Glutamatergic neuron (in vitro differentiated cells): ENCODE data around the gene AHCY. TPM values are rescaled to one million over a fixed set of nuclear protein-coding genes. Genes with fewer than 3 reads are reported as not detected.
"Not testable (repeated sequence)": the region's sequence is repeated elsewhere in the genome, so short reads cannot be mapped to it uniquely, and the experiment has no call there.

Experiments
- DNase-seq: peaks from one replicate; pipeline ENCODE4 v3.0.0; 2022
- H3K27ac Mint-ChIP-seq: one replicate; pipeline ENCODE4 v1.8.0; 2020; ENCODE audit warnings: mild to moderate bottlenecking, mixed read lengths, inconsistent platforms; ENCODE audit not compliant: unreplicated experiment
- H3K27me3 Mint-ChIP-seq: one replicate; pipeline ENCODE4 v1.8.0; 2020; ENCODE audit warnings: mild to moderate bottlenecking, moderate library complexity, mixed read lengths, inconsistent platforms; ENCODE audit not compliant: unreplicated experiment
- H3K36me3 Mint-ChIP-seq: one replicate; pipeline ENCODE4 v1.8.0; 2020; ENCODE audit warnings: mild to moderate bottlenecking, mixed read lengths, inconsistent platforms; ENCODE audit not compliant: unreplicated experiment
- H3K4me1 Mint-ChIP-seq: one replicate; pipeline ENCODE4 v1.8.0; 2020; ENCODE audit warnings: mild to moderate bottlenecking, low read depth, mixed read lengths, inconsistent platforms; ENCODE audit not compliant: unreplicated experiment
- H3K4me3 Mint-ChIP-seq: one replicate; pipeline ENCODE4 v1.8.0; 2020; ENCODE audit warnings: mild to moderate bottlenecking, mixed read lengths, inconsistent platforms; ENCODE audit not compliant: unreplicated experiment
- H3K9me3 Mint-ChIP-seq: one replicate; pipeline ENCODE4 v1.8.0; 2020; ENCODE audit warnings: mild to moderate bottlenecking, moderate library complexity, mixed read lengths, inconsistent platforms; ENCODE audit not compliant: unreplicated experiment
- total RNA-seq: library from RNA; stranded (reverse); fragmentation: NEBNext Ultra II Directional; extraction: Animal tissue kit (Norgen Biotek cat#: 25700); gene quantifications from one replicate; pipeline ENCODE4 v1.2.1, GENCODE V29; 2021; ENCODE audit not compliant: unreplicated experiment
- TF ChIP-seq, protein P1 (sequence below): fragments of 200-600 bp; sonication (generic); IDR thresholded peaks from one replicate; pipeline ENCODE4 v1.5.0; 2021; ENCODE audit not compliant: partially characterized antibody, unreplicated experiment

AHCY gene
- total RNA-seq, 1 donor from 2014 or later = 97.9 TPM

DNA sequence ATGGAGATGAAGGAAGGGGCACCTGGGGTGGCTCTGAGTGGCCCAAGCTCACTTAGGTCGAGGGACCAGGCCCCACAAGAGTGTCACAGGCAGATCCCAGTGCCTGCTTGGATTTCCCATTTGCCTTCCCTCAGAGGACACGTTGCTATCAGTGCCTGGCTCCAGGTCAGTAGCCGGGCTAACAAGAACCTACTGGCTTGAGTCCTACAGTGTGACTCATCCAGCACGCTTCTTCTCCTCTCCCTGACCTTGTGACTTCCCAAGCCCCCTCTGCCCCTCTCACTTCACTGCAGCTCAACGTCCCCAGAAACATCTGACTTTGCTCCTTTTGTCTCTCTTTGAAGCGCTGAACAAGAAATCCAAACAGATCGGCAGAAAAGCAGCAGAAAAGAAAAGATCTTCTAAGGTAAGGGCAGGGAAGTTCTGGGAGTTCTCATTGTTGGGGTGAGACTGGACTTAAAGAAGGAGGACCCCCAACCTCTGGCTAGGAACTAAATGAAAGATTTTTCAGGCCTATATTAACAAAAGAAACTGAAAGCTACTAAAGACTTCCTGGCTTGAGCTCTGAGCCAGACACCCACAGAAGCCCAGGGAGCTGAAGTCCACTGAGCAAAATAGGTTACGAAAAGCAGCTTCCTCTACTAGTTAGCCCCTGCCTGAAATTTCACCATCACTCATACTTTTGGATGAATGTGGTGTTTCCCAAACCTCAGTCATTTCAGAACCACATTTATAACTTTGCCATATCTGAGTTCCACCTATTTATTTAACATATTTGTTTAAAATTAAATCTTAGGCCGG lies 40.5 kb downstream of the AHCY start:
- Mint-ChIP-seq H3K27ac (no peak overlapping the region), H3K4me1 (peaks cover 2% of the 10 kb centered on the region), H3K27me3 (peaks cover 1% of the 10 kb centered on the region), H3K36me3 (no peaks in the 10 kb centered on the region), H3K9me3 (no peaks in the 10 kb centered on the region), H3K4me3 (no peak overlapping the region)
- TF ChIP-seq, protein P1, sequence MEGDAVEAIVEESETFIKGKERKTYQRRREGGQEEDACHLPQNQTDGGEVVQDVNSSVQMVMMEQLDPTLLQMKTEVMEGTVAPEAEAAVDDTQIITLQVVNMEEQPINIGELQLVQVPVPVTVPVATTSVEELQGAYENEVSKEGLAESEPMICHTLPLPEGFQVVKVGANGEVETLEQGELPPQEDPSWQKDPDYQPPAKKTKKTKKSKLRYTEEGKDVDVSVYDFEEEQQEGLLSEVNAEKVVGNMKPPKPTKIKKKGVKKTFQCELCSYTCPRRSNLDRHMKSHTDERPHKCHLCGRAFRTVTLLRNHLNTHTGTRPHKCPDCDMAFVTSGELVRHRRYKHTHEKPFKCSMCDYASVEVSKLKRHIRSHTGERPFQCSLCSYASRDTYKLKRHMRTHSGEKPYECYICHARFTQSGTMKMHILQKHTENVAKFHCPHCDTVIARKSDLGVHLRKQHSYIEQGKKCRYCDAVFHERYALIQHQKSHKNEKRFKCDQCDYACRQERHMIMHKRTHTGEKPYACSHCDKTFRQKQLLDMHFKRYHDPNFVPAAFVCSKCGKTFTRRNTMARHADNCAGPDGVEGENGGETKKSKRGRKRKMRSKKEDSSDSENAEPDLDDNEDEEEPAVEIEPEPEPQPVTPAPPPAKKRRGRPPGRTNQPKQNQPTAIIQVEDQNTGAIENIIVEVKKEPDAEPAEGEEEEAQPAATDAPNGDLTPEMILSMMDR = no peak
- DNase-seq = no peak

GRCh38 chr20:34260208-34260942 lies 42.8 kb downstream of the AHCY start:
- TF ChIP-seq, protein P1 = no peak
- Mint-ChIP-seq H3K36me3 (no peaks in the 10 kb centered on the region), H3K4me1 (peaks cover 2% of the 10 kb centered on the region), H3K27ac (no peak overlapping the region), H3K27me3 (peaks cover 1% of the 10 kb centered on the region), H3K9me3 (no peaks in the 10 kb centered on the region), H3K4me3 (no peak overlapping the region)
- no peak for DNase-seq

GRCh38 chr20:34256629-34257124 lies 46.5 kb downstream of the AHCY start:
- no peak for DNase-seq
- Mint-ChIP-seq H3K36me3 (no peaks in the 10 kb centered on the region), H3K4me3 (no peak overlapping the region), H3K9me3 (no peaks in the 10 kb centered on the region), H3K4me1 (peaks cover 2% of the 10 kb centered on the region), H3K27me3 (no peaks in the 10 kb centered on the region), H3K27ac (no peak overlapping the region)
- TF ChIP-seq, protein P1 = no peak

GRCh38 chr20:34254979-34255378 lies 48.2 kb downstream of the AHCY start:
- Mint-ChIP-seq H3K4me1 (peaks cover 2% of the 10 kb centered on the region), H3K36me3 (no peaks in the 10 kb centered on the region), H3K27ac (no peak overlapping the region), H3K27me3 (peaks cover 2% of the 10 kb centered on the region), H3K4me3 (no peak overlapping the region), H3K9me3 (no peaks in the 10 kb centered on the region)
- TF ChIP-seq, protein P1 = no peak
- no peak for DNase-seq

DNA sequence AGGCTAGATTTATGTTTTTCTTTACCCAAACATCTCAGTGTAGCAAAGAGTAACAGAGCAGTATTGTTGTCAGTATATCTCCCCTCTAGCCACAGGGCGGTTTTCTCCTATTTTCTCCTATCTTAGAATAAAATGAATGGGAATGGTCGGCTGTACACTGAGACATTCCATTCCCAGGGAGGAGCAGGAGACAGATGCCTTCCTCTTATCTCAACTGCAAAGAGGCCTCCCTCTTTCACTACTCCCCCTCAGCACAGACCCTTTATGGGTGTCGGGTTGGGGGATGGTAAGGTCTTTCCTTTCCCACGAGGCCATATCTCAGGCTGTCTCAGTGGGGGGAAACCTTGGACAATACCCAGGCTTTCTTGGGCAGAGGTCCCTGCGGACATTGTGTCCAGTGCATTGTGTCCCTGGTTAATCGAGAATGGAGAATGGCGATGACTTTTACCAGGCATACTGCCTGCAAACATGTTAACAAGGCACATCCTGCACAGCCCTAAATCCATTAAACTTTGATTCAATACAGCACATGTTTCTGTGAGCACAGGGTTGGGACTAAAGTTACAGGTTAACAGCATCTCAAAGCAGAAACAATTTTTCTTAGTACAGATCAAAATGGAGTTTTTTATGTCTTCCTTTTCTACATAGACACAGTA lies 50.6 kb downstream of the AHCY start:
- H3K4me1 Mint-ChIP-seq, H3K27ac Mint-ChIP-seq, H3K27me3 Mint-ChIP-seq, H3K4me3 Mint-ChIP-seq, H3K36me3 Mint-ChIP-seq, DNase-seq, H3K9me3 Mint-ChIP-seq: not testable (repeated sequence)
